K562 (cell line): ENCODE results near the gene CHURC1. TPM values are rescaled to one million over a fixed set of nuclear protein-coding genes. Genes with fewer than 3 reads are reported as not detected.

Experiments used
- CHAMP1 ChIP-seq: fragments of 450-650 bp; IDR thresholded peaks from 2 replicates; pipeline ENCODE4 v1.6.1; 2016; ENCODE audit warnings: mild to moderate bottlenecking
- ETS1 ChIP-seq: conservative IDR thresholded peaks from 2 replicates; pipeline ENCODE4 v1.6.1; 2011; ENCODE audit warnings: low read depth, mild to moderate bottlenecking, low read length; ENCODE audit not compliant: control insufficient read depth
- FOS ChIP-seq: IDR thresholded peaks from 3 replicates; pipeline ENCODE4 v1.6.1; 2011; ENCODE audit not compliant: insufficient read length; ENCODE audit errors: extremely low read depth
- SRSF7 ChIP-seq: fragments of 200-400 bp; formaldehyde crosslinking; optimal IDR thresholded peaks from 2 replicates; pipeline ENCODE3; 2017; ENCODE audit warnings: mild to moderate bottlenecking, low read depth, low read length
- TRIM25 ChIP-seq: fragments of 450-650 bp; IDR thresholded peaks from 2 replicates; pipeline ENCODE4 v1.7.0; 2016; ENCODE audit warnings: borderline replicate concordance
- XRCC3 ChIP-seq: fragments of 450-650 bp; IDR thresholded peaks from 2 replicates; pipeline ENCODE4 v1.6.1; 2017; ENCODE audit warnings: mild to moderate bottlenecking, moderate library complexity
- ZNF165 ChIP-seq: fragments of 250-450 bp; sonication (Bioruptor Pico); IDR thresholded peaks from 2 replicates; pipeline ENCODE4 v1.4.0; 2020; ENCODE audit warnings: borderline replicate concordance
- polyA plus RNA-seq, 8 experiments: library from polyadenylated mRNA; depleted of rRNA in 4 of 8; stranded (reverse) in 5 of 8; unstranded in 3 of 8; fragments of >200 nt; fragmentation: Nextera tagmentation in 2 of 8; fragmentation: Illumina TruSeq in 1 of 8; extraction: Ambion mirVana in 2 of 8; extraction: Trizol in 1 of 8; gene quantifications; 2 replicates each; pipeline versions ENCODE4 v1.2.1 to v1.2.3, GENCODE V29; 2011 to 2014; ENCODE audit warnings: inconsistent platforms in 1 of 8, missing spikeins in 1 of 8
- total RNA-seq, 7 experiments: library from RNA; depleted of rRNA in 6 of 7; stranded (reverse); fragments of >200 nt in 6 of 7; fragmentation: Illumina TruSeq in 2 of 7; extraction: Trizol in 2 of 7; gene quantifications; 2 replicates each; pipeline versions ENCODE4 v1.2.1 to v1.2.3, GENCODE V29; 2011 to 2021; ENCODE audit warnings: low replicate concordance in 1 of 7
- TF ChIP-seq, protein P1 (sequence below): fragments of 250-450 bp; sonication (Bioruptor Pico); IDR thresholded peaks from 2 replicates; pipeline ENCODE4 v1.4.0; 2020; ENCODE audit warnings: mild to moderate bottlenecking, moderate library complexity, borderline replicate concordance
- TF ChIP-seq, protein P2 (sequence below): sonication (generic); formaldehyde crosslinking; IDR thresholded peaks from 2 replicates; pipeline ENCODE4 v1.8.0; 2023; ENCODE audit warnings: missing genetic modification reagents, mild to moderate bottlenecking, borderline replicate concordance

CHURC1 gene
- total and polyA plus RNA-seq, 9 of the 15 experiments (the other 6 are each of a cell fraction or from before 2014, with no cell fraction given), result 27.3 to 239 (median 45.6) TPM

DNA sequence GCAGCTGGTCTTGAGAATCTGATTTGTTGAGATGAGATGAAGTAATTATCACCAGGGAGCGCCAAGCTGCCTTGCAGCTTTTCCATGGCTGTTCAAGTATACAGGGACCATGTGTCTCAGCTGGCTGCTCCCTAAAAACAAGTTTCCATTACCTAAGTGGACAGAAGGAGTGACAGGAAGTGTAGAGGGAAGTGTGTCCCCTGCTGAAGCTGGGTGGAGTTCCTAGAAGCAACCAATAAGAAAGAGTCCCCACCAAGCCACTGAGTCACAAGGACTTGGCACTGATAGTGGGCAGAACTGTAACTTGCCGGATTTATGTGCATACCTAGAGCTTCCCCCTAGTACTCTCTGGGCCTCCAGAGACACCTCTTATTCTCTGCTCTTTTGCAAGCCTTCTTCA, 29.8 kb downstream of the CHURC1 start (continued):
- TF ChIP-seq CHAMP1 (no peak), ETS1 (no peak), TRIM25 (no peak), FOS (no peak), XRCC3 (no peak), SRSF7 (no peak), ZNF165 (no peak)
- TF ChIP-seq, protein P1, sequence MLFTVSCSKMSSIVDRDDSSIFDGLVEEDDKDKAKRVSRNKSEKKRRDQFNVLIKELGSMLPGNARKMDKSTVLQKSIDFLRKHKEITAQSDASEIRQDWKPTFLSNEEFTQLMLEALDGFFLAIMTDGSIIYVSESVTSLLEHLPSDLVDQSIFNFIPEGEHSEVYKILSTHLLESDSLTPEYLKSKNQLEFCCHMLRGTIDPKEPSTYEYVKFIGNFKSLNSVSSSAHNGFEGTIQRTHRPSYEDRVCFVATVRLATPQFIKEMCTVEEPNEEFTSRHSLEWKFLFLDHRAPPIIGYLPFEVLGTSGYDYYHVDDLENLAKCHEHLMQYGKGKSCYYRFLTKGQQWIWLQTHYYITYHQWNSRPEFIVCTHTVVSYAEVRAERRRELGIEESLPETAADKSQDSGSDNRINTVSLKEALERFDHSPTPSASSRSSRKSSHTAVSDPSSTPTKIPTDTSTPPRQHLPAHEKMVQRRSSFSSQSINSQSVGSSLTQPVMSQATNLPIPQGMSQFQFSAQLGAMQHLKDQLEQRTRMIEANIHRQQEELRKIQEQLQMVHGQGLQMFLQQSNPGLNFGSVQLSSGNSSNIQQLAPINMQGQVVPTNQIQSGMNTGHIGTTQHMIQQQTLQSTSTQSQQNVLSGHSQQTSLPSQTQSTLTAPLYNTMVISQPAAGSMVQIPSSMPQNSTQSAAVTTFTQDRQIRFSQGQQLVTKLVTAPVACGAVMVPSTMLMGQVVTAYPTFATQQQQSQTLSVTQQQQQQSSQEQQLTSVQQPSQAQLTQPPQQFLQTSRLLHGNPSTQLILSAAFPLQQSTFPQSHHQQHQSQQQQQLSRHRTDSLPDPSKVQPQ (CRISPR knock-in tag), result no peak
- TF ChIP-seq, protein P2, sequence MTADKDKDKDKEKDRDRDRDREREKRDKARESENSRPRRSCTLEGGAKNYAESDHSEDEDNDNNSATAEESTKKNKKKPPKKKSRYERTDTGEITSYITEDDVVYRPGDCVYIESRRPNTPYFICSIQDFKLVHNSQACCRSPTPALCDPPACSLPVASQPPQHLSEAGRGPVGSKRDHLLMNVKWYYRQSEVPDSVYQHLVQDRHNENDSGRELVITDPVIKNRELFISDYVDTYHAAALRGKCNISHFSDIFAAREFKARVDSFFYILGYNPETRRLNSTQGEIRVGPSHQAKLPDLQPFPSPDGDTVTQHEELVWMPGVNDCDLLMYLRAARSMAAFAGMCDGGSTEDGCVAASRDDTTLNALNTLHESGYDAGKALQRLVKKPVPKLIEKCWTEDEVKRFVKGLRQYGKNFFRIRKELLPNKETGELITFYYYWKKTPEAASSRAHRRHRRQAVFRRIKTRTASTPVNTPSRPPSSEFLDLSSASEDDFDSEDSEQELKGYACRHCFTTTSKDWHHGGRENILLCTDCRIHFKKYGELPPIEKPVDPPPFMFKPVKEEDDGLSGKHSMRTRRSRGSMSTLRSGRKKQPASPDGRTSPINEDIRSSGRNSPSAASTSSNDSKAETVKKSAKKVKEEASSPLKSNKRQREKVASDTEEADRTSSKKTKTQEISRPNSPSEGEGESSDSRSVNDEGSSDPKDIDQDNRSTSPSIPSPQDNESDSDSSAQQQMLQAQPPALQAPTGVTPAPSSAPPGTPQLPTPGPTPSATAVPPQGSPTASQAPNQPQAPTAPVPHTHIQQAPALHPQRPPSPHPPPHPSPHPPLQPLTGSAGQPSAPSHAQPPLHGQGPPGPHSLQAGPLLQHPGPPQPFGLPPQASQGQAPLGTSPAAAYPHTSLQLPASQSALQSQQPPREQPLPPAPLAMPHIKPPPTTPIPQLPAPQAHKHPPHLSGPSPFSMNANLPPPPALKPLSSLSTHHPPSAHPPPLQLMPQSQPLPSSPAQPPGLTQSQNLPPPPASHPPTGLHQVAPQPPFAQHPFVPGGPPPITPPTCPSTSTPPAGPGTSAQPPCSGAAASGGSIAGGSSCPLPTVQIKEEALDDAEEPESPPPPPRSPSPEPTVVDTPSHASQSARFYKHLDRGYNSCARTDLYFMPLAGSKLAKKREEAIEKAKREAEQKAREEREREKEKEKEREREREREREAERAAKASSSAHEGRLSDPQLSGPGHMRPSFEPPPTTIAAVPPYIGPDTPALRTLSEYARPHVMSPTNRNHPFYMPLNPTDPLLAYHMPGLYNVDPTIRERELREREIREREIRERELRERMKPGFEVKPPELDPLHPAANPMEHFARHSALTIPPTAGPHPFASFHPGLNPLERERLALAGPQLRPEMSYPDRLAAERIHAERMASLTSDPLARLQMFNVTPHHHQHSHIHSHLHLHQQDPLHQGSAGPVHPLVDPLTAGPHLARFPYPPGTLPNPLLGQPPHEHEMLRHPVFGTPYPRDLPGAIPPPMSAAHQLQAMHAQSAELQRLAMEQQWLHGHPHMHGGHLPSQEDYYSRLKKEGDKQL (CRISPR knock-in tag), result no peak
